H1 (cell line): ENCODE data around the gene STXBP6. TPM values are rescaled to one million over a fixed set of nuclear protein-coding genes. Genes with fewer than 3 reads are reported as not detected.

Experiments used
- CTCF ChIA-PET: fragments of 300-600 bp; sonication (Branson Sonifier 250); formaldehyde crosslinking; loops from one replicate; lab custom pipeline; 2021; ENCODE audit not compliant: partially characterized antibody; lab: Charles Lee
- POLR2A ChIA-PET: fragments of 300-600 bp; sonication (Branson Sonifier 250); formaldehyde crosslinking; loops from one replicate; lab custom pipeline; 2021; ENCODE audit warnings: inconsistent platforms; ENCODE audit not compliant: partially characterized antibody; lab: Charles Lee
- DNase-seq, 2 experiments: peaks; one replicate each; pipeline versions ENCODE4 v3.0.0 to v3.0.0-alpha.2; 2010 to 2022; ENCODE audit warnings: low spot score in 2 of 2, low read depth in 1 of 2, mixed read lengths in 1 of 2
- FAIRE-seq: peaks from 2 replicates; lab custom pipeline; 2011; peaks lifted over from hg19 to GRCh38; lab: Jason Lieb, UNC
- H2AFZ ChIP-seq: 2 replicates; pipeline ENCODE4 v1.8.1; 2012; ENCODE audit warnings: low read length, inconsistent platforms
- H2AK5ac ChIP-seq: 2 replicates; pipeline ENCODE4 v1.6.1; 2013; ENCODE audit warnings: low read depth, low read length
- H2BK120ac ChIP-seq: replicated peaks from 2 replicates; pipeline ENCODE3; 2013; ENCODE audit warnings: low read depth, low read length, inconsistent platforms
- H2BK12ac ChIP-seq: 2 replicates; pipeline ENCODE4 v1.6.1; 2013; ENCODE audit warnings: low read depth, low read length
- H2BK15ac ChIP-seq: 2 replicates; pipeline ENCODE4 v1.6.1; 2013; ENCODE audit warnings: low read length
- H2BK20ac ChIP-seq: 2 replicates; pipeline ENCODE4 v1.6.1; 2013; ENCODE audit warnings: low read length
- H2BK5ac ChIP-seq: 2 replicates; pipeline ENCODE4 v1.6.1; 2013; ENCODE audit warnings: low read depth, low read length
- H3K14ac ChIP-seq: 2 replicates; pipeline ENCODE4 v1.6.1; 2013; ENCODE audit warnings: inconsistent platforms; ENCODE audit not compliant: insufficient read length
- H3K18ac ChIP-seq: 2 replicates; pipeline ENCODE4 v1.6.1; 2013; ENCODE audit warnings: low read length; ENCODE audit errors: extremely low read depth
- H3K23ac ChIP-seq: 2 replicates; pipeline ENCODE4 v1.6.1; 2013; ENCODE audit warnings: inconsistent platforms; ENCODE audit not compliant: insufficient read length
- H3K23me2 ChIP-seq: 2 replicates; pipeline ENCODE4 v1.6.1; 2013; ENCODE audit warnings: low read depth, low read length
- H3K27ac ChIP-seq: 2 replicates; pipeline ENCODE4 v1.6.1; 2011; ENCODE audit warnings: low read depth, low read length, inconsistent platforms
- H3K27me3 ChIP-seq, 4 experiments: replicated peaks in 1 of 4; 1 replicate in 1 of 4; 2 replicates in 3 of 4; pipeline versions ENCODE4 v1.6.1 to v1.8.1; 2011 to 2013; ENCODE audit warnings: low read length in 3 of 4, mild to moderate bottlenecking in 3 of 4, inconsistent platforms in 2 of 4, mixed read lengths in 2 of 4, moderate library complexity in 1 of 4; ENCODE audit not compliant: control insufficient read depth in 3 of 4, insufficient read depth in 3 of 4; ENCODE audit errors: extremely low read depth in 1 of 4
- H3K36me3 ChIP-seq, 4 experiments: 2 replicates each; pipeline versions ENCODE4 v1.6.1 to v1.8.1; 2011 to 2013; ENCODE audit warnings: mild to moderate bottlenecking in 4 of 4, low read length in 3 of 4, moderate library complexity in 2 of 4, control low read depth in 1 of 4, inconsistent platforms in 1 of 4; ENCODE audit not compliant: insufficient read depth in 4 of 4, control insufficient read depth in 2 of 4
- H3K4ac ChIP-seq: replicated peaks from 2 replicates; pipeline ENCODE3; 2013; ENCODE audit warnings: low read length, low read depth, mixed read lengths, inconsistent platforms; ENCODE audit not compliant: insufficient read length
- H3K4me1 ChIP-seq, 4 experiments: replicated peaks in 1 of 4; 1 replicate in 1 of 4; 2 replicates in 3 of 4; pipeline versions ENCODE4 v1.6.1 to v1.8.1; 2011 to 2013; ENCODE audit warnings: low read length in 3 of 4, inconsistent platforms in 2 of 4, mixed read lengths in 1 of 4; ENCODE audit not compliant: insufficient read depth in 4 of 4, control insufficient read depth in 3 of 4
- H3K4me2 ChIP-seq, 2 experiments: 2 replicates each; pipeline versions ENCODE4 v1.6.1 to v1.8.1; 2011 to 2013; ENCODE audit warnings: low read depth in 2 of 2, low read length in 2 of 2, control low read depth in 1 of 2, inconsistent platforms in 1 of 2, mild to moderate bottlenecking in 1 of 2; ENCODE audit not compliant: insufficient read depth in 1 of 2
- H3K4me3 ChIP-seq, 4 experiments: fragments of 200-600, 300-600 bp in 1 of 4; sonication (generic), shearing (Covaris generic), sonication (Bioruptor Twin) in 1 of 4; 2 replicates each; pipeline versions ENCODE4 v1.5.1 to v1.8.1; 2011 to 2016; ENCODE audit warnings: low read length in 4 of 4, low read depth in 3 of 4, control low read depth in 2 of 4, inconsistent platforms in 2 of 4, mild to moderate bottlenecking in 2 of 4, mixed read lengths in 1 of 4, moderate library complexity in 1 of 4; ENCODE audit not compliant: insufficient read depth in 2 of 4; ENCODE audit errors: extremely low read depth in 1 of 4
- H3K56ac ChIP-seq: replicated peaks from 2 replicates; pipeline ENCODE3; 2013; ENCODE audit warnings: low read depth, mild to moderate bottlenecking, mixed read lengths, low read length, inconsistent platforms; ENCODE audit not compliant: insufficient read length
- H3K79me1 ChIP-seq: 2 replicates; pipeline ENCODE4 v1.6.1; 2013; ENCODE audit warnings: low read depth, low read length, control low read depth
- H3K79me2 ChIP-seq, 2 experiments: 2 replicates each; pipeline versions ENCODE4 v1.6.1 to v1.8.1; 2012 to 2013; ENCODE audit warnings: low read length in 2 of 2, mild to moderate bottlenecking in 2 of 2, inconsistent platforms in 1 of 2; ENCODE audit not compliant: insufficient read depth in 2 of 2, control insufficient read depth in 1 of 2
- H3K9ac ChIP-seq, 4 experiments: replicated peaks in 1 of 4; 1 replicate in 1 of 4; 2 replicates in 3 of 4; pipeline versions ENCODE4 v1.6.1 to v1.8.1; 2011 to 2013; ENCODE audit warnings: low read depth in 3 of 4, low read length in 3 of 4, control low read depth in 2 of 4, mild to moderate bottlenecking in 2 of 4, moderate library complexity in 2 of 4, inconsistent platforms in 1 of 4; ENCODE audit errors: extremely low read depth in 1 of 4
- H3K9me3 ChIP-seq, 2 experiments: 2 replicates each; pipeline versions ENCODE4 v1.6.1 to v1.8.1; 2012 to 2013; ENCODE audit warnings: mild to moderate bottlenecking in 2 of 2, moderate library complexity in 2 of 2, control low read depth in 1 of 2, inconsistent platforms in 1 of 2, low read depth in 1 of 2, low read length in 1 of 2, mixed read lengths in 1 of 2; ENCODE audit not compliant: insufficient read depth in 2 of 2
- H4K20me1 ChIP-seq, 2 experiments: replicated peaks in 1 of 2; 2 replicates each; pipeline versions ENCODE3 to v1.8.1; 2011 to 2013; ENCODE audit warnings: inconsistent platforms in 2 of 2, low read length in 2 of 2, mild to moderate bottlenecking in 1 of 2; ENCODE audit not compliant: insufficient read depth in 2 of 2, control insufficient read depth in 1 of 2
- H4K5ac ChIP-seq: 2 replicates; pipeline ENCODE4 v1.6.1; 2013; ENCODE audit warnings: low read length, low read depth, mixed read lengths, inconsistent platforms; ENCODE audit not compliant: insufficient read length
- H4K8ac ChIP-seq: 2 replicates; pipeline ENCODE4 v1.8.0; 2013; ENCODE audit warnings: mild to moderate bottlenecking, moderate library complexity, low read length, inconsistent platforms; ENCODE audit not compliant: insufficient read depth; ENCODE audit errors: extremely low read depth
- H4K91ac ChIP-seq: replicated peaks from 2 replicates; pipeline ENCODE3; 2013; ENCODE audit warnings: low read length, mixed read lengths, inconsistent platforms; ENCODE audit not compliant: insufficient read length
- CEBPB ChIP-seq: IDR thresholded peaks from 2 replicates; pipeline ENCODE4 v1.6.1; 2012; ENCODE audit warnings: low read depth, low read length
- CHD1 ChIP-seq: IDR thresholded peaks from 2 replicates; pipeline ENCODE4 v1.6.1; 2012; ENCODE audit warnings: low read depth, low read length, improper control_type of control experiment
- CREB1 ChIP-seq: IDR thresholded peaks from 2 replicates; pipeline ENCODE4 v1.6.1; 2012; ENCODE audit warnings: inconsistent platforms
- EZH2 ChIP-seq: fragments of 200-600 bp; sonication (generic); IDR thresholded peaks from 2 replicates; pipeline ENCODE4 v1.7.1; 2012; ENCODE audit warnings: low read depth, mild to moderate bottlenecking, moderate library complexity, low read length, inconsistent platforms; ENCODE audit not compliant: severe bottlenecking
- HDAC2 ChIP-seq, 2 experiments: fragments of 300-600 bp in 1 of 2; sonication (generic) in 1 of 2; IDR thresholded peaks; 2 replicates each; pipeline ENCODE4 v1.6.1; 2011 to 2012; ENCODE audit warnings: low read depth in 2 of 2, low read length in 2 of 2, mild to moderate bottlenecking in 2 of 2, moderate library complexity in 2 of 2, borderline replicate concordance in 1 of 2, inconsistent platforms in 1 of 2
- MAFK ChIP-seq: IDR thresholded peaks from 2 replicates; pipeline ENCODE4 v1.6.1; 2012; ENCODE audit warnings: low read depth, mild to moderate bottlenecking, improper control_type of control experiment, low read length
- POLR2A ChIP-seq, 2 experiments: IDR thresholded peaks; 1 replicate in 1 of 2; 2 replicates in 1 of 2; pipeline ENCODE4 v1.6.1; 2011; ENCODE audit warnings: low read depth in 2 of 2, low read length in 2 of 2, mild to moderate bottlenecking in 2 of 2; ENCODE audit errors: control extremely low read depth in 1 of 2
- POLR2AphosphoS5 ChIP-seq: IDR thresholded peaks from 2 replicates; pipeline ENCODE4 v1.6.1; 2011; ENCODE audit warnings: low read depth, low read length
- RFX5 ChIP-seq: IDR thresholded peaks from 2 replicates; pipeline ENCODE4 v1.6.1; 2011; ENCODE audit warnings: low read depth, low read length, improper control_type of control experiment, borderline replicate concordance
- RXRA ChIP-seq: IDR thresholded peaks from 2 replicates; pipeline ENCODE4 v1.6.1; 2011; ENCODE audit warnings: low read depth, mild to moderate bottlenecking, low read length, moderate library complexity; ENCODE audit not compliant: insufficient read depth
- SIN3A ChIP-seq, 2 experiments: IDR thresholded peaks in 1 of 2; conservative IDR thresholded peaks in 1 of 2; 2 replicates each; pipeline ENCODE4 v1.6.1; 2011 to 2012; ENCODE audit warnings: low read length in 2 of 2, improper control_type of control experiment in 1 of 2, low read depth in 1 of 2, mild to moderate bottlenecking in 1 of 2
- SIRT6 ChIP-seq: IDR thresholded peaks from one replicate; pipeline ENCODE4 v1.7.1; 2012; ENCODE audit warnings: low read length, inconsistent platforms
- SRF ChIP-seq: IDR thresholded peaks from 2 replicates; pipeline ENCODE4 v1.6.1; 2011; ENCODE audit warnings: mild to moderate bottlenecking, low read depth, low read length, moderate library complexity
- TAF7 ChIP-seq: optimal IDR thresholded peaks from 2 replicates; pipeline ENCODE3; 2011; ENCODE audit warnings: low read depth, mild to moderate bottlenecking, inconsistent platforms, low read length, moderate library complexity, borderline replicate concordance
- TEAD4 ChIP-seq: IDR thresholded peaks from 2 replicates; pipeline ENCODE4 v1.6.1; 2012; ENCODE audit warnings: low read depth, low read length, inconsistent platforms, mixed read lengths
- ZNF274 ChIP-seq: IDR thresholded peaks from 2 replicates; pipeline ENCODE4 v1.7.0; 2012; ENCODE audit warnings: low read length, borderline replicate concordance; ENCODE audit errors: extremely low read depth
- WGBS, 2 experiments: shearing (Covaris generic) in 1 of 2; methylation state at CpG; one replicate each; pipeline versions ENCODE4 v1.1.6 to v1.1.7; 2013 to 2015; ENCODE audit warnings: low lambda C conversion rate in 2 of 2, mixed read lengths in 2 of 2, inconsistent platforms in 1 of 2, low coverage in 1 of 2, missing lambda C conversion rate in 1 of 2; ENCODE audit not compliant: insufficient replicate concordance in 2 of 2, insufficient coverage in 1 of 2, insufficient read length in 1 of 2; ENCODE audit errors: extremely low coverage in 1 of 2, missing lambda C conversion rate in 1 of 2; 5-methylcytosine and 5-hydroxymethylcytosine counted together
- polyA plus RNA-seq, 7 experiments: library from polyadenylated mRNA; depleted of rRNA in 3 of 7; stranded (reverse) in 5 of 7; unstranded in 2 of 7; fragments of >200 nt in 5 of 7; fragments of 200-250 nt in 2 of 7; gene quantifications; 1 replicate in 5 of 7; 2 replicates in 1 of 7; 4 replicates in 1 of 7; pipeline versions ENCODE4 v1.2.1 to v1.2.3, GENCODE V29; 2011 to 2013; ENCODE audit warnings: missing spikeins in 2 of 7, mixed read lengths in 2 of 7
- total RNA-seq: library from RNA; stranded (reverse); fragmentation: NEBNext Ultra II Directional; extraction: Animal tissue kit (Norgen Biotek cat#: 25700); gene quantifications from 2 replicates; pipeline ENCODE4 v1.2.1, GENCODE V29; 2021

Gene STXBP6
- total and polyA plus RNA-seq, 2 of the 8 experiments (the other 6 are each of a cell fraction or from before 2014, with no cell fraction given) = 9.4 to 18.1 TPM

GRCh38 chr14:24829862-24830261 is 220.1 kb downstream of the STXBP6 start:
- H3K36me3 ChIP-seq = no peaks in the 10 kb centered on the region
- DNase-seq (no peak), FAIRE-seq (no peak)
- no peak overlapping the region for H2AK5ac ChIP-seq
- no peak overlapping the region for H3K9ac ChIP-seq
- no peaks in the 10 kb centered on the region for H3K9me3 ChIP-seq
- H2BK20ac ChIP-seq = no peak overlapping the region
- H3K4me2 ChIP-seq = no peak overlapping the region
- H3K23me2 ChIP-seq = no peaks in the 10 kb centered on the region
- no peak overlapping the region for H2BK15ac ChIP-seq
- no peak overlapping the region for H3K14ac ChIP-seq
- H2BK12ac ChIP-seq = no peak overlapping the region
- no peak overlapping the region for H4K5ac ChIP-seq
- H3K18ac ChIP-seq = no peak overlapping the region
- no peak overlapping the region for H2BK120ac ChIP-seq
- no peak overlapping the region for H2BK5ac ChIP-seq
- no peak overlapping the region for H4K8ac ChIP-seq
- no peak overlapping the region for H2AFZ ChIP-seq
- no peak overlapping the region for H3K4ac ChIP-seq
- WGBS, 2 experiments = 60 to 100% methylated on average over 1 to 2 of the region's 2 CpGs
- no peak overlapping the region for H3K23ac ChIP-seq
- no peak overlapping the region for H3K27ac ChIP-seq
- peaks cover 0 to 2% of the 10 kb centered on the region in 2 experiments for H4K20me1 ChIP-seq
- ChIA-PET POLR2A (no interaction called here), CTCF (interaction anchor here (1.1 to 1.3 kb wide), 2 partner anchors 24 to 213 kb away, joined by 3 to 7 read pairs; no protein-coding TSS in a partner anchor)
- no peaks in the 10 kb centered on the region for H3K27me3 ChIP-seq
- H3K79me2 ChIP-seq = no peaks in the 10 kb centered on the region
- no peaks in the 10 kb centered on the region for H3K79me1 ChIP-seq
- no peak overlapping the region for H3K56ac ChIP-seq
- H4K91ac ChIP-seq = no peak overlapping the region
- H3K4me1 ChIP-seq = no peaks in the 10 kb centered on the region
- no peak overlapping the region for H3K4me3 ChIP-seq
- TF ChIP-seq MAFK (no peak), SRF (no peak), TEAD4 (no peak), SIN3A (conservative IDR thresholded peaks at IDR 0.05 in 1 of 2, IDR thresholded peaks at IDR 0.05 in 1 of 2; ENCODE audit: low read depth in 1 of 2, low read length in 2 of 2) (no peak), POLR2A (IDR thresholded peaks at IDR 0.05; ENCODE audit: control extremely low read depth in 1 of 2, low read depth in 2 of 2, low read length in 2 of 2) (no peak), SIRT6 (no peak), ZNF274 (no peak), POLR2AphosphoS5 (no peak), HDAC2 (IDR thresholded peaks at IDR 0.05; ENCODE audit: borderline replicate concordance in 1 of 2, low read depth in 2 of 2, low read length in 2 of 2) (no peak), EZH2 (no peak), TAF7 (no peak), CREB1 (no peak), CEBPB (no peak), RFX5 (no peak), RXRA (no peak), CHD1 (no peak)
